ENCODE measurements around the gene CHCHD4.
A peak's percentile ranks its signal among the peaks of the same experiment; 100 is the strongest.

CHCHD4 gene

GRCh38 chr3:14064910-14065309 is 59.8 kb downstream of the CHCHD4 start:
- no peaks in the 10 kb centered on the region for H3K4me1 Mint-ChIP-seq (ENCODE audit: low read depth in 2 of 2)
- ATAC-seq (replicated peaks) (no peak), DNase-seq (no peak)
- no peak overlapping the region for H3K27ac Mint-ChIP-seq
- H3K27me3 Mint-ChIP-seq: peaks cover 26 to 31% of the 10 kb centered on the region in 2 donors
- H3K36me3 Mint-ChIP-seq (ENCODE audit: insufficient read depth): no peaks in the 10 kb centered on the region
- H3K9me3 Mint-ChIP-seq: no peaks in the 10 kb centered on the region
- no peak overlapping the region for H3K4me3 Mint-ChIP-seq

GRCh38 chr3:14063152-14063551 is 61.5 kb downstream of the CHCHD4 start:
- no peaks in the 10 kb centered on the region for H3K36me3 Mint-ChIP-seq (ENCODE audit: insufficient read depth)
- peak overlapping the region in 1 of 2 donors; percentile 2 for H3K27ac Mint-ChIP-seq
- H3K27me3 Mint-ChIP-seq: peaks cover 22 to 23% of the 10 kb centered on the region in 2 donors
- H3K4me3 Mint-ChIP-seq: no peak overlapping the region
- H3K4me1 Mint-ChIP-seq (ENCODE audit: low read depth in 2 of 2): no peaks in the 10 kb centered on the region
- DNase-seq (no peak), ATAC-seq (replicated peaks) (no peak)
- H3K9me3 Mint-ChIP-seq: no peaks in the 10 kb centered on the region

Data from effector memory CD8-positive, alpha-beta T cell (primary cell).